Transverse colon (tissue), 4 donors: Measurements from ENCODE around the gene TAF4. TPM values are rescaled to one million over a fixed set of nuclear protein-coding genes. Genes with fewer than 3 reads are reported as not detected.

Source experiments
- DNase-seq: peaks from one replicate; pipeline ENCODE4 v3.0.0-alpha.2; 2019
- H3K27ac ChIP-seq, 4 donors: fragments of 200-600 bp; sonication (generic); 2 replicates each; pipeline ENCODE4 v1.5.1; 2016 to 2018; ENCODE audit warnings: inconsistent platforms in 4 of 4
- H3K27me3 ChIP-seq: fragments of 200-600 bp; sonication (generic); 2 replicates; pipeline ENCODE4 v1.5.1; 2017; ENCODE audit warnings: inconsistent platforms
- H3K36me3 ChIP-seq, 4 donors: fragments of 200-600 bp; sonication (generic); 2 replicates each; pipeline ENCODE4 v1.5.1; 2017 to 2019; ENCODE audit warnings: inconsistent platforms in 4 of 4
- H3K4me1 ChIP-seq, 4 donors: fragments of 200-600 bp; sonication (generic); 2 replicates each; pipeline ENCODE4 v1.5.1; 2017 to 2020; ENCODE audit warnings: inconsistent platforms in 4 of 4
- H3K4me3 ChIP-seq, 4 donors: fragments of 200-600 bp; sonication (generic); 1 replicate in 1 of 4; 2 replicates in 3 of 4; pipeline versions ENCODE4 v1.5.1 to v1.6.1; 2017 to 2019; ENCODE audit warnings: inconsistent platforms in 4 of 4
- H3K9me3 ChIP-seq, 2 donors: fragments of 200-600 bp; sonication (generic); 2 replicates each; pipeline ENCODE4 v1.5.1; 2017 to 2019; ENCODE audit warnings: inconsistent platforms in 2 of 2
- EP300 ChIP-seq: sonication (generic); formaldehyde crosslinking; IDR thresholded peaks from one replicate; pipeline ENCODE4 v1.6.1; 2017; ENCODE audit warnings: antibody characterized with exemption, low read depth
- POLR2A ChIP-seq: fragments of 450-650 bp; IDR thresholded peaks from one replicate; pipeline ENCODE4 v1.6.1; 2016; ENCODE audit warnings: antibody characterized with exemption, mild to moderate bottlenecking, moderate library complexity
- POLR2AphosphoS5 ChIP-seq, 3 donors: sonication (generic); formaldehyde crosslinking; IDR thresholded peaks; one replicate each; pipeline ENCODE4 v1.6.1; 2016; ENCODE audit warnings: antibody characterized with exemption in 3 of 3
- WGBS, 2 donors: methylation state at CpG; one replicate each; pipeline ENCODE4 v1.1.5; 2018; ENCODE audit warnings: low coverage in 1 of 2; 5-methylcytosine and 5-hydroxymethylcytosine counted together
- in situ Hi-C, 4 donors: fragments of 200-750 bp; cut with MboI; loops; one replicate each; pipeline versions ENCODE4 v1.15.0 to v1.15.1; 2017; ENCODE audit warnings: low sequenced_read_pairs in 3 of 4, low pct_ligation_motif_present in 1 of 4, low pct_unique_long_range_greater_than_20kb in 1 of 4
- intact Hi-C: fragments of 100-400 bp; cut with DNase I; formaldehyde crosslinking; loops from one replicate; pipeline ENCODE4 v1.15.1; 2023; ENCODE audit warnings: low total_unique reads
- total RNA-seq, 4 donors: library from RNA; depleted of rRNA; stranded (reverse); fragments of >200 nt; gene quantifications; one replicate each; pipeline ENCODE4 v1.1.0, GENCODE V29; 2016
- TF ChIP-seq, protein P1 (sequence below), 5 experiments: fragments of 200-600 bp in 3 of 5; fragments of 450-650 bp in 2 of 5; sonication (generic) in 3 of 5; IDR thresholded peaks; 1 replicate in 2 of 5; 2 replicates in 3 of 5; pipeline ENCODE4 v1.5.1; 2016 to 2017; ENCODE audit warnings: antibody characterized with exemption in 5 of 5, inconsistent platforms in 3 of 5, mild to moderate bottlenecking in 2 of 5, moderate library complexity in 1 of 5

Gene TAF4
- total RNA-seq, 4 donors from 2014 or later, result 18.9 to 39.5 (median 24.3) TPM

DNA sequence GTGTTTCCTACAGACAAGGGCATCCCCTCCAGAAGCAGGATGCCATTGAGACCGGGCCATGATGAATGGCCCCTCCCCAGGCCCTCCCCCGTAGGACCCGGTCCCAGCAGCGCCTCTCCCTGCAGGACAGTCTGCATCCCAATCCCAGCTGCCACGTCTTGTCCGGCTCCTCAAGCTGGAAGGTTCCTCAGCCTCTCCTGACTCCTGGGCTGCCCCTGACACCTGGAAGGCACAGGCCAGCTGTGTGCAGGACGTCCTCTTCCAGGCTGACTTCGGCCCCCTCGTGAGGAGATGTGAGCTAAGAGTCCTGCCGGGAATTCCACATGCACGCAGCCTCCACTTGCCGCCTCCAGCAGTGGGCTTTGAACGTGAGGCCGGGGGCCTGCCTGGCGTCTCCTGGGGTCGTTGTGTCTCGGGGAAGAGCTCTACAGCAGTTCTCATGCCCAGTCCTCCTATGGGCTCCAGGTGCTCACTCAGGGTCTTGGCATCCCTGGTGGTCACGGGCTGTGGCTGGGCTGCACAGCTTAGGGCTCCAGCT is 64.4 kb downstream of the TAF4 start:
- Histone ChIP-seq H3K27me3 (no peaks in the 10 kb centered on the region), H3K36me3 (peaks cover 0 to 75% (median 22%) of the 10 kb centered on the region in 4 donors), H3K4me3 (no peak overlapping the region), H3K4me1 (no peaks in the 10 kb centered on the region), H3K9me3 (no peaks in the 10 kb centered on the region), H3K27ac (no peak overlapping the region)
- DNase-seq, result no peak
- TF ChIP-seq, protein P1, sequence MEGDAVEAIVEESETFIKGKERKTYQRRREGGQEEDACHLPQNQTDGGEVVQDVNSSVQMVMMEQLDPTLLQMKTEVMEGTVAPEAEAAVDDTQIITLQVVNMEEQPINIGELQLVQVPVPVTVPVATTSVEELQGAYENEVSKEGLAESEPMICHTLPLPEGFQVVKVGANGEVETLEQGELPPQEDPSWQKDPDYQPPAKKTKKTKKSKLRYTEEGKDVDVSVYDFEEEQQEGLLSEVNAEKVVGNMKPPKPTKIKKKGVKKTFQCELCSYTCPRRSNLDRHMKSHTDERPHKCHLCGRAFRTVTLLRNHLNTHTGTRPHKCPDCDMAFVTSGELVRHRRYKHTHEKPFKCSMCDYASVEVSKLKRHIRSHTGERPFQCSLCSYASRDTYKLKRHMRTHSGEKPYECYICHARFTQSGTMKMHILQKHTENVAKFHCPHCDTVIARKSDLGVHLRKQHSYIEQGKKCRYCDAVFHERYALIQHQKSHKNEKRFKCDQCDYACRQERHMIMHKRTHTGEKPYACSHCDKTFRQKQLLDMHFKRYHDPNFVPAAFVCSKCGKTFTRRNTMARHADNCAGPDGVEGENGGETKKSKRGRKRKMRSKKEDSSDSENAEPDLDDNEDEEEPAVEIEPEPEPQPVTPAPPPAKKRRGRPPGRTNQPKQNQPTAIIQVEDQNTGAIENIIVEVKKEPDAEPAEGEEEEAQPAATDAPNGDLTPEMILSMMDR (IDR thresholded peaks at IDR 0.05), result no peak
- TF ChIP-seq POLR2A, result no peak
- intact Hi-C loops, result no loop called here
- 94 to 100% methylated on average over 2 to 13 of the region's 18 CpGs for WGBS, 2 donors
- in situ Hi-C loops, result no loop called here

DNA sequence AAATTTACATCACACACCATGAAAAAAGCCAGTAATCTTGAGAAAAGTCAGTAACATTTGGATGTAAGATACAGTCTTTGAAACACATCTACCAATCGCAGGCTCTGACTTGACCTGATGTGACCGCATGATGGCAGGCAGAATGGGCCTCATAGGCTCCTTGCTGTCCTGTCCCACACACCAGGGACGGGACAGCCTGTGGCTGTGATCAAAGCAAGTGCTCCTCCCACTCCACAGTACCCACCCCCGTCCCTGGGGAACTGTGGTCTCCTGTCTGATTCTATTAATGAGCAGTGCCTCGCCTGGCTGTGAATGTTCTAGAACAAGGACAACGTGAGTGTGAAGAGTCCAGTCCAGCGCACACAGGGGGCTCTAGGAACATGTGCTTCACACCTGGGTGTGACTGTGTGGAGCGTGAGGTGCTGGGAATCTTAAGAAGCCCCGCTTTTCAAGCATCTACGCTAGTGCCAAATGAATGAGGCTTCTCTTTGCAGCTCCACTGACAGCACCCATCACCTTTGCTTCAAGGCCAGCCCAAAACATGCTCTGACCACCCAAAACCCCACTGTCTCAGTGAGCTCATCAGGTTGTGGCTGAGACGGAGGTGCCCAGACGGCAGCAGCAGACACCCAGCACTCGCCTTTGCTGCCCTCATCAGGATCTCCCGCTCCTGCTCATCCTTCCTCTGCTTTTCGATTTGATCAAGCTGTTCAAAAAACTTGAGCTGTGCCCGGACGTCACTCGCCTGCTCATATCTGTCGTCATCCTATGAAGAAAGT is 67.1 kb downstream of the TAF4 start:
- intact Hi-C loops, result no loop called here
- WGBS, 2 donors, result 91 to 92% methylated on average over 6 to 18 of the region's 19 CpGs
- in situ Hi-C loops, result no loop called here
- Histone ChIP-seq H3K4me1 (no peaks in the 10 kb centered on the region), H3K4me3 (no peak overlapping the region), H3K27me3 (no peaks in the 10 kb centered on the region), H3K9me3 (no peaks in the 10 kb centered on the region), H3K27ac (no peak overlapping the region), H3K36me3 (peaks cover 0 to 74% (median 25%) of the 10 kb centered on the region in 4 donors)
- no peak for TF ChIP-seq POLR2A
- TF ChIP-seq, protein P1 (IDR thresholded peaks at IDR 0.05), result no peak
- TF ChIP-seq POLR2AphosphoS5 (IDR thresholded peaks at IDR 0.05), result no peak
- no peak for TF ChIP-seq EP300
- no peak for DNase-seq

DNA sequence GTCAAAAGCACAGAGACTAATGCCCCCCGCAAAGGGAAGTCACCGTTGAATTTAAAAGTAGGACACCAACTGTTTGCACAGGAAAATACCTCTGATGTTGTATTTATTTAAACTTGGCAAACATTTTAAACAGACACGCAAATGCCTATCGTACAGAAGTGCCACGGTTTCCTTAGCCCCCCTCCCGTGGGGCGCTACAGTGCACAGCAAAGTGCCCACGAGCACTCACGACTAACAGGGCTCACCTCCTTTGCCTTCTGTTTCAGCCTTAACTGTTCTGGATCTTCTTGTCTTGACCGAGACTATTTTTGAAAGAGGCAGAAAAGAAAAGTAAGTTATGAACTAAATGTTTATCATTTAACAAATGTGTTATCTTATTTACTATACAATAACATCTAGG is 67.8 kb downstream of the TAF4 start:
- H3K9me3 ChIP-seq, result peaks cover 0 to 2% of the 10 kb centered on the region in 2 donors
- H3K36me3 ChIP-seq, result peaks cover 0 to 75% (median 29%) of the 10 kb centered on the region in 4 donors
- TF ChIP-seq POLR2A, result no peak
- TF ChIP-seq POLR2AphosphoS5 (IDR thresholded peaks at IDR 0.05), result no peak
- no peak for TF ChIP-seq EP300
- TF ChIP-seq, protein P1 (IDR thresholded peaks at IDR 0.05), result no peak
- no peak for DNase-seq
- 78 to 81% methylated on average over 10 of the region's 10 CpGs for WGBS, 2 donors
- no peaks in the 10 kb centered on the region for H3K27me3 ChIP-seq
- H3K4me3 ChIP-seq, result no peak overlapping the region
- in situ Hi-C loops, result no loop called here
- intact Hi-C loops, result no loop called here
- H3K4me1 ChIP-seq, result no peaks in the 10 kb centered on the region
- no peak overlapping the region for H3K27ac ChIP-seq

DNA sequence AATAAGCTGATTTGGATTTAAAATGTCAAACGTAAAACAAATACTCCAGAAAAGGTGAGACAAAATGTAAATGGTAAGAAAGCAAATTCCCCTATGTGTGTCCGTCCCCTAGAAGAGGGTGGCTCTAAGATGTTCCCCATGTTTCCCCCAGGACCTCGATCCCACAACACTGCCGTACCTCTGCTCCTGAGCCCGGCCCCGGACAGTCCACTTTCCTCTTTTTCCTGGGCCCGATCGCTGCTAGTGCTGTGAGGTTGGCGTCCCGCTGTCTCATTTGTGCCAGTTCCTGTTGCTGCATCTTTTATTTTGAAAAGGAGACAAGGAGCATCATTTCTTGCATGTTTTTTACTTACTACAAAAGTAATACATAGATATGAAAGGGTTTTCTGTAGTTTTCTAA is 68.3 kb downstream of the TAF4 start:
- Histone ChIP-seq H3K36me3 (peaks cover 0 to 75% (median 31%) of the 10 kb centered on the region in 4 donors), H3K27me3 (no peaks in the 10 kb centered on the region), H3K27ac (no peak overlapping the region), H3K9me3 (peaks cover 1 to 6% of the 10 kb centered on the region in 2 donors), H3K4me3 (no peak overlapping the region), H3K4me1 (no peaks in the 10 kb centered on the region)
- in situ Hi-C loops, result no loop called here
- intact Hi-C loops, result no loop called here
- TF ChIP-seq, protein P1 (IDR thresholded peaks at IDR 0.05), result no peak
- no peak for TF ChIP-seq POLR2AphosphoS5 (IDR thresholded peaks at IDR 0.05)
- TF ChIP-seq POLR2A, result no peak
- TF ChIP-seq EP300, result no peak
- 86 to 91% methylated on average over 10 of the region's 10 CpGs for WGBS, 2 donors
- DNase-seq, result no peak
